IPS DF 4.7 (cell line): ENCODE results near the gene TRIM56.
"Not testable (repeated sequence)": the region's sequence is repeated elsewhere in the genome, so short reads cannot be mapped to it uniquely, and the experiment has no call there.

Experiments
- DNase-seq: peaks from one replicate; pipeline ENCODE4 v3.0.0-alpha.2; 2013; ENCODE audit warnings: low spot score; ENCODE audit errors: extremely low read depth

TRIM56 gene

GRCh38 chr7:101129603-101130117, 44.4 kb downstream of the TRIM56 start:
- no peak for DNase-seq

GRCh38 chr7:101132626-101133600, 47.6 kb downstream of the TRIM56 start:
- DNase-seq, result not testable (repeated sequence)

- DNase-seq, result no peak
Observed at GRCh38 chr7:101133621-101134398, 48.5 kb downstream of the TRIM56 start.

- no peak for DNase-seq
Observed at GRCh38 chr7:101134399-101134980, 49.2 kb downstream of the TRIM56 start.

GRCh38 chr7:101137651-101138212, 52.5 kb downstream of the TRIM56 start:
- no peak for DNase-seq

- no peak for DNase-seq
Observed at GRCh38 chr7:101138213-101138870, 53.1 kb downstream of the TRIM56 start.

- no peak for DNase-seq
Observed at GRCh38 chr7:101140339-101140699, 55.0 kb downstream of the TRIM56 start.

- DNase-seq, result no peak
Observed at GRCh38 chr7:101140746-101141382, 55.6 kb downstream of the TRIM56 start.
